Trophoblast cell (in vitro differentiated cells and primary cell): ENCODE measurements around the gene HOGA1.
"Not testable (repeated sequence)": the region's sequence is repeated elsewhere in the genome, so short reads cannot be mapped to it uniquely, and the experiment has no call there.

Source experiments
- DNase-seq, 2 donors: peaks; one replicate each; pipeline ENCODE4 v3.0.0-alpha.2; 2016
- H2AFZ ChIP-seq: 2 replicates; pipeline ENCODE4 v1.6.1; 2013; ENCODE audit warnings: low read length, moderate library complexity, mild to moderate bottlenecking; ENCODE audit not compliant: insufficient read depth, poor library complexity
- H2AK5ac ChIP-seq: 2 replicates; pipeline ENCODE4 v1.6.1; 2013; ENCODE audit warnings: mild to moderate bottlenecking, low read length
- H2BK120ac ChIP-seq: 2 replicates; pipeline ENCODE4 v1.6.1; 2013; ENCODE audit warnings: low read length, mild to moderate bottlenecking, moderate library complexity; ENCODE audit not compliant: insufficient read depth, poor library complexity
- H2BK12ac ChIP-seq: 2 replicates; pipeline ENCODE4 v1.6.1; 2013; ENCODE audit warnings: mild to moderate bottlenecking, low read length, moderate library complexity
- H2BK5ac ChIP-seq: 2 replicates; pipeline ENCODE4 v1.6.1; 2013; ENCODE audit warnings: low read length, low read depth, moderate library complexity, mild to moderate bottlenecking; ENCODE audit not compliant: poor library complexity
- H3K14ac ChIP-seq: 2 replicates; pipeline ENCODE4 v1.6.1; 2013; ENCODE audit warnings: mild to moderate bottlenecking, low read length
- H3K18ac ChIP-seq: 2 replicates; pipeline ENCODE4 v1.6.1; 2013; ENCODE audit warnings: mild to moderate bottlenecking, low read length
- H3K23ac ChIP-seq: 2 replicates; pipeline ENCODE4 v1.6.1; 2013; ENCODE audit warnings: low read length
- H3K27ac ChIP-seq: 2 replicates; pipeline ENCODE4 v1.5.1; 2013; ENCODE audit warnings: low read depth, mild to moderate bottlenecking, inconsistent platforms, low read length, moderate library complexity
- H3K27me3 ChIP-seq: 2 replicates; pipeline ENCODE4 v1.6.1; 2013; ENCODE audit warnings: inconsistent platforms, mild to moderate bottlenecking, low read length, moderate library complexity; ENCODE audit not compliant: insufficient read depth
- H3K36me3 ChIP-seq, 2 experiments: 1 replicate in 1 of 2; 2 replicates in 1 of 2; pipeline ENCODE4 v1.6.1; 2013; ENCODE audit warnings: low read length in 2 of 2, mild to moderate bottlenecking in 2 of 2, moderate library complexity in 1 of 2; ENCODE audit not compliant: insufficient read depth in 2 of 2, control insufficient read depth in 1 of 2
- H3K4ac ChIP-seq: 2 replicates; pipeline ENCODE4 v1.6.1; 2013; ENCODE audit warnings: low read depth, mild to moderate bottlenecking, low read length, moderate library complexity
- H3K4me1 ChIP-seq, 2 experiments: 1 replicate in 1 of 2; 2 replicates in 1 of 2; pipeline ENCODE4 v1.6.1; 2013; ENCODE audit warnings: low read length in 2 of 2, mild to moderate bottlenecking in 2 of 2, moderate library complexity in 1 of 2; ENCODE audit not compliant: insufficient read depth in 2 of 2, control insufficient read depth in 1 of 2
- H3K4me2 ChIP-seq: 2 replicates; pipeline ENCODE4 v1.6.1; 2013; ENCODE audit warnings: inconsistent platforms, mild to moderate bottlenecking, low read length, moderate library complexity
- H3K4me3 ChIP-seq: 2 replicates; pipeline ENCODE4 v1.5.1; 2013; ENCODE audit warnings: mild to moderate bottlenecking, low read depth, low read length, inconsistent platforms
- H3K79me1 ChIP-seq: one replicate; pipeline ENCODE4 v1.6.1; 2013; ENCODE audit warnings: low read length
- H3K79me2 ChIP-seq: 2 replicates; pipeline ENCODE4 v1.6.1; 2013; ENCODE audit warnings: low read length, mild to moderate bottlenecking; ENCODE audit not compliant: control insufficient read depth, insufficient read depth, poor library complexity
- H3K9ac ChIP-seq: 2 replicates; pipeline ENCODE4 v1.6.1; 2013; ENCODE audit warnings: mild to moderate bottlenecking, low read length
- H3K9me3 ChIP-seq: 2 replicates; pipeline ENCODE4 v1.6.1; 2013; ENCODE audit warnings: low read depth, mild to moderate bottlenecking, control low read depth, inconsistent platforms, low read length; ENCODE audit not compliant: insufficient read depth
- H4K12ac ChIP-seq: 2 replicates; pipeline ENCODE4 v1.6.1; 2013; ENCODE audit warnings: low read depth, mild to moderate bottlenecking, low read length, moderate library complexity
- H4K8ac ChIP-seq: 2 replicates; pipeline ENCODE4 v1.6.1; 2013; ENCODE audit warnings: low read depth, mild to moderate bottlenecking, low read length, moderate library complexity
- H4K91ac ChIP-seq: one replicate; pipeline ENCODE4 v1.6.1; 2013; ENCODE audit warnings: low read depth, mild to moderate bottlenecking, low read length, moderate library complexity
- WGBS: extraction: QIAGEN DNeasy Blood & Tissue Kit; methylation state at CpG from one replicate; pipeline ENCODE4 v1.1.7; 2013; ENCODE audit warnings: missing lambda C conversion rate; ENCODE audit not compliant: insufficient read length, insufficient coverage; ENCODE audit errors: extremely low coverage; 5-methylcytosine and 5-hydroxymethylcytosine counted together

Gene HOGA1

GRCh38 chr10:97644936-97645335, 60.7 kb downstream of the HOGA1 start:
- no peak overlapping the region for H2BK12ac ChIP-seq
- H3K4ac ChIP-seq = no peak overlapping the region
- DNase-seq = no peak
- peaks cover 2 to 11% of the 10 kb centered on the region in 2 experiments for H3K36me3 ChIP-seq
- peaks cover 4% of the 10 kb centered on the region for H3K79me1 ChIP-seq
- no peak overlapping the region for H2BK5ac ChIP-seq
- no peak overlapping the region for H3K9ac ChIP-seq
- H3K27ac ChIP-seq = no peak overlapping the region
- H4K91ac ChIP-seq = no peak overlapping the region
- peaks cover 3 to 13% of the 10 kb centered on the region in 2 experiments for H3K4me1 ChIP-seq
- H3K4me3 ChIP-seq = no peak overlapping the region
- no peak overlapping the region for H4K8ac ChIP-seq
- no peak overlapping the region for H2AK5ac ChIP-seq
- peaks cover 8% of the 10 kb centered on the region for H3K79me2 ChIP-seq
- H3K18ac ChIP-seq = no peak overlapping the region
- no peaks in the 10 kb centered on the region for H3K9me3 ChIP-seq
- H3K23ac ChIP-seq = no peak overlapping the region
- H3K14ac ChIP-seq = no peak overlapping the region
- H2AFZ ChIP-seq = no peak overlapping the region
- H3K4me2 ChIP-seq = no peak overlapping the region
- no peak overlapping the region for H4K12ac ChIP-seq
- H2BK120ac ChIP-seq = no peak overlapping the region
- H3K27me3 ChIP-seq = no peaks in the 10 kb centered on the region
- WGBS = no CpG with 5 or more reads among the region's 4 CpGs

GRCh38 chr10:97647556-97647955, 63.4 kb downstream of the HOGA1 start:
- H2BK120ac ChIP-seq = no peak overlapping the region
- H3K27me3 ChIP-seq = no peaks in the 10 kb centered on the region
- H3K4me1 ChIP-seq = peaks cover 6 to 15% of the 10 kb centered on the region in 2 experiments
- no peaks in the 10 kb centered on the region for H3K9me3 ChIP-seq
- H3K4me2 ChIP-seq = no peak overlapping the region
- H3K79me1 ChIP-seq = peaks cover 7% of the 10 kb centered on the region
- no peak overlapping the region for H2BK5ac ChIP-seq
- no peak overlapping the region for H3K23ac ChIP-seq
- no peak overlapping the region for H2AFZ ChIP-seq
- no peak overlapping the region for H3K14ac ChIP-seq
- no peak overlapping the region for H4K8ac ChIP-seq
- no peaks in the 10 kb centered on the region for H3K79me2 ChIP-seq
- DNase-seq = peak in 1 of 2 donors; percentile 73
- no peak overlapping the region for H3K18ac ChIP-seq
- no peak overlapping the region for H3K4ac ChIP-seq
- H3K9ac ChIP-seq = no peak overlapping the region
- no peak overlapping the region for H2AK5ac ChIP-seq
- H3K27ac ChIP-seq = no peak overlapping the region
- no peak overlapping the region for H2BK12ac ChIP-seq
- no CpG with 5 or more reads among the region's 1 CpG for WGBS
- H4K12ac ChIP-seq = no peak overlapping the region
- no peak overlapping the region for H3K4me3 ChIP-seq
- no peak overlapping the region for H4K91ac ChIP-seq
- peaks cover 6 to 21% of the 10 kb centered on the region in 2 experiments for H3K36me3 ChIP-seq

GRCh38 chr10:97648562-97649404, 64.6 kb downstream of the HOGA1 start:
- H2AK5ac ChIP-seq = peak overlapping the region; percentile 10
- H3K4me1 ChIP-seq = peaks cover 6 to 15% of the 10 kb centered on the region in 2 experiments
- no peak overlapping the region for H2BK120ac ChIP-seq
- no peak overlapping the region for H4K91ac ChIP-seq
- H3K4me3 ChIP-seq = no peak overlapping the region
- peak overlapping the region; percentile 16 for H3K4me2 ChIP-seq
- H4K8ac ChIP-seq = peak overlapping the region; percentile 2
- H3K36me3 ChIP-seq = peaks cover 6 to 24% of the 10 kb centered on the region in 2 experiments
- no peaks in the 10 kb centered on the region for H3K79me2 ChIP-seq
- H3K9ac ChIP-seq = no peak overlapping the region
- no peak overlapping the region for H3K18ac ChIP-seq
- H3K23ac ChIP-seq = no peak overlapping the region
- no peak overlapping the region for H2AFZ ChIP-seq
- no peak overlapping the region for H3K4ac ChIP-seq
- no peak overlapping the region for H3K14ac ChIP-seq
- DNase-seq = peak; percentile 59 to 83
- no peaks in the 10 kb centered on the region for H3K9me3 ChIP-seq
- H2BK5ac ChIP-seq = no peak overlapping the region
- H3K79me1 ChIP-seq = peaks cover 7% of the 10 kb centered on the region
- H3K27me3 ChIP-seq = no peaks in the 10 kb centered on the region
- no peak overlapping the region for H2BK12ac ChIP-seq
- peak overlapping the region; percentile 2 for H3K27ac ChIP-seq
- no peak overlapping the region for H4K12ac ChIP-seq
- no CpG with 5 or more reads among the region's 5 CpGs for WGBS

DNA sequence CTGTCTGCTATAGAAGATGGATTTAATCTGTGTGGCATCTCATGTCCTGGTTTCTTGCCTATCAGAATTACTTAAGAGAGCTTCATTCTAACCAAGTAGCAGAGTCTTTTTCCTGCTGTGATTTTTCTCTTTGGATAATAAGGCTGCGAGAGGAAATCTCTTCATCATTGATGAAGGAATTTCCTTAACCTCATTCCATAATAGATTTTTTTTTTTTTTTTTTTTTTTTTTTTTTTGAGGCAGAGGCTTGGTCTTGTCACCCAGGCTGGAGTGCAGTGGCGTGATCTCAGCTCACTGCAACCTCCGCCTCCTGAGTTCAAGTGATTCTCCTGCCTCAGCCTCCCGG, 65.2 kb downstream of the HOGA1 start:
- H3K4me1 ChIP-seq = peaks cover 6 to 15% of the 10 kb centered on the region in 2 experiments
- not testable (repeated sequence) for H3K4me2 ChIP-seq, H4K91ac ChIP-seq, H2BK12ac ChIP-seq, H2AK5ac ChIP-seq, H4K12ac ChIP-seq, H2BK5ac ChIP-seq, H3K9me3 ChIP-seq, H3K4ac ChIP-seq, H3K79me1 ChIP-seq, H3K4me3 ChIP-seq, H3K18ac ChIP-seq, H3K79me2 ChIP-seq, H3K14ac ChIP-seq, H3K23ac ChIP-seq, H2AFZ ChIP-seq, H3K27me3 ChIP-seq, H3K9ac ChIP-seq, H4K8ac ChIP-seq, H2BK120ac ChIP-seq, H3K27ac ChIP-seq, DNase-seq
- no CpG with 5 or more reads among the region's 4 CpGs for WGBS
- peaks cover 3 to 21% of the 10 kb centered on the region in 2 experiments for H3K36me3 ChIP-seq
